ENCODE measurements around the gene PCDH10. TPM values are rescaled to one million over a fixed set of nuclear protein-coding genes. Genes with fewer than 3 reads are reported as not detected.

The PCDH10 gene
- total RNA-seq, 1 experiment from 2014 or later, result not detected

DNA sequence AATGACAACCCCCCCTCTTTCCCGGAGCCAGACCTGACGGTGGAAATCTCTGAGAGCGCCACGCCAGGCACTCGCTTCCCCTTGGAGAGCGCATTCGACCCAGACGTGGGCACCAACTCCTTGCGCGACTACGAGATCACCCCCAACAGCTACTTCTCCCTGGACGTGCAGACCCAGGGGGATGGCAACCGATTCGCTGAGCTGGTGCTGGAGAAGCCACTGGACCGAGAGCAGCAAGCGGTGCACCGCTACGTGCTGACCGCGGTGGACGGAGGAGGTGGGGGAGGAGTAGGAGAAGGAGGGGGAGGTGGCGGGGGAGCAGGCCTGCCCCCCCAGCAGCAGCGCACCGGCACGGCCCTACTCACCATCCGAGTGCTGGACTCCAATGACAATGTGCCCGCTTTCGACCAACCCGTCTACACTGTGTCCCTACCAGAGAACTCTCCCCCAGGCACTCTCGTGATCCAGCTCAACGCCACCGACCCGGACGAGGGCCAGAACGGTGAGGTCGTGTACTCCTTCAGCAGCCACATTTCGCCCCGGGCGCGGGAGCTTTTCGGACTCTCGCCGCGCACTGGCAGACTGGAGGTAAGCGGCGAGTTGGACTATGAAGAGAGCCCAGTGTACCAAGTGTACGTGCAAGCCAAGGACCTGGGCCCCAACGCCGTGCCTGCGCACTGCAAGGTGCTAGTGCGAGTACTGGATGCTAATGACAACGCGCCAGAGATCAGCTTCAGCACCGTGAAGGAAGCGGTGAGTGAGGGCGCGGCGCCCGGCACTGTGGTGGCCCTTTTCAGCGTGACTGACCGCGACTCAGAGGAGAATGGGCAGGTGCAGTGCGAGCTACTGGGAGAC lies 1.6 kb downstream of the PCDH10 start:
- peaks cover 5% of the 10 kb centered on the region for H3K9me3 Mint-ChIP-seq (ENCODE audit: unreplicated experiment)
- DNase-seq (ENCODE audit: unreplicated experiment), result no peak
- intact Hi-C loops (cut with micrococcal nuclease), result no loop called here
- H3K27me3 Mint-ChIP-seq (ENCODE audit: insufficient read depth, unreplicated experiment), result peaks cover 39% of the 10 kb centered on the region
- H3K4me3 Mint-ChIP-seq (ENCODE audit: unreplicated experiment), result no peak overlapping the region
- no peaks in the 10 kb centered on the region for H3K36me3 Mint-ChIP-seq (ENCODE audit: insufficient read depth, unreplicated experiment)
- H3K4me1 Mint-ChIP-seq (ENCODE audit: insufficient read depth, unreplicated experiment), result peaks cover 10% of the 10 kb centered on the region
- POLR2A ChIA-PET, result no interaction called here
- TF ChIP-seq, protein P1, sequence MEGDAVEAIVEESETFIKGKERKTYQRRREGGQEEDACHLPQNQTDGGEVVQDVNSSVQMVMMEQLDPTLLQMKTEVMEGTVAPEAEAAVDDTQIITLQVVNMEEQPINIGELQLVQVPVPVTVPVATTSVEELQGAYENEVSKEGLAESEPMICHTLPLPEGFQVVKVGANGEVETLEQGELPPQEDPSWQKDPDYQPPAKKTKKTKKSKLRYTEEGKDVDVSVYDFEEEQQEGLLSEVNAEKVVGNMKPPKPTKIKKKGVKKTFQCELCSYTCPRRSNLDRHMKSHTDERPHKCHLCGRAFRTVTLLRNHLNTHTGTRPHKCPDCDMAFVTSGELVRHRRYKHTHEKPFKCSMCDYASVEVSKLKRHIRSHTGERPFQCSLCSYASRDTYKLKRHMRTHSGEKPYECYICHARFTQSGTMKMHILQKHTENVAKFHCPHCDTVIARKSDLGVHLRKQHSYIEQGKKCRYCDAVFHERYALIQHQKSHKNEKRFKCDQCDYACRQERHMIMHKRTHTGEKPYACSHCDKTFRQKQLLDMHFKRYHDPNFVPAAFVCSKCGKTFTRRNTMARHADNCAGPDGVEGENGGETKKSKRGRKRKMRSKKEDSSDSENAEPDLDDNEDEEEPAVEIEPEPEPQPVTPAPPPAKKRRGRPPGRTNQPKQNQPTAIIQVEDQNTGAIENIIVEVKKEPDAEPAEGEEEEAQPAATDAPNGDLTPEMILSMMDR (IDR thresholded peaks at IDR 0.05; ENCODE audit: unreplicated experiment), result no peak
- H3K27ac Mint-ChIP-seq (ENCODE audit: low read depth, unreplicated experiment), result no peak overlapping the region
- no TSS peak for BruUV-seq (replicated peaks)
- CTCF ChIA-PET, result interaction anchor here (0.7 to 4.9 kb wide), 3 partner anchors 12 to 334 kb away, joined by 3 to 26 read pairs (median 3); no protein-coding TSS in a partner anchor

DNA sequence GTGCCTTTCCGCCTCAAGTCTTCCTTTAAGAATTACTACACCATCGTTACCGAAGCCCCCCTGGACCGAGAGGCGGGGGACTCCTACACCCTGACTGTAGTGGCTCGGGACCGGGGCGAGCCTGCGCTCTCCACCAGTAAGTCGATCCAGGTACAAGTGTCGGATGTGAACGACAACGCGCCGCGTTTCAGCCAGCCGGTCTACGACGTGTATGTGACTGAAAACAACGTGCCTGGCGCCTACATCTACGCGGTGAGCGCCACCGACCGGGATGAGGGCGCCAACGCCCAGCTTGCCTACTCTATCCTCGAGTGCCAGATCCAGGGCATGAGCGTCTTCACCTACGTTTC lies 2.2 kb downstream of the PCDH10 start:
- CTCF ChIA-PET, result interaction anchor here (0.7 to 4.9 kb wide), 2 partner anchors 328 to 333 kb away, joined by 3 to 26 read pairs; no protein-coding TSS in a partner anchor
- no TSS peak for BruUV-seq (replicated peaks)
- Mint-ChIP-seq H3K4me3 (ENCODE audit: unreplicated experiment) (no peak overlapping the region), H3K27ac (ENCODE audit: low read depth, unreplicated experiment) (no peak overlapping the region), H3K27me3 (ENCODE audit: insufficient read depth, unreplicated experiment) (peaks cover 39% of the 10 kb centered on the region), H3K9me3 (ENCODE audit: unreplicated experiment) (peaks cover 5% of the 10 kb centered on the region), H3K4me1 (ENCODE audit: insufficient read depth, unreplicated experiment) (peaks cover 7% of the 10 kb centered on the region), H3K36me3 (ENCODE audit: insufficient read depth, unreplicated experiment) (no peaks in the 10 kb centered on the region)
- intact Hi-C loops (cut with micrococcal nuclease), result no loop called here
- TF ChIP-seq, protein P1 (IDR thresholded peaks at IDR 0.05; ENCODE audit: unreplicated experiment), result no peak
- POLR2A ChIA-PET, result no interaction called here
- no peak for DNase-seq (ENCODE audit: unreplicated experiment)

DNA sequence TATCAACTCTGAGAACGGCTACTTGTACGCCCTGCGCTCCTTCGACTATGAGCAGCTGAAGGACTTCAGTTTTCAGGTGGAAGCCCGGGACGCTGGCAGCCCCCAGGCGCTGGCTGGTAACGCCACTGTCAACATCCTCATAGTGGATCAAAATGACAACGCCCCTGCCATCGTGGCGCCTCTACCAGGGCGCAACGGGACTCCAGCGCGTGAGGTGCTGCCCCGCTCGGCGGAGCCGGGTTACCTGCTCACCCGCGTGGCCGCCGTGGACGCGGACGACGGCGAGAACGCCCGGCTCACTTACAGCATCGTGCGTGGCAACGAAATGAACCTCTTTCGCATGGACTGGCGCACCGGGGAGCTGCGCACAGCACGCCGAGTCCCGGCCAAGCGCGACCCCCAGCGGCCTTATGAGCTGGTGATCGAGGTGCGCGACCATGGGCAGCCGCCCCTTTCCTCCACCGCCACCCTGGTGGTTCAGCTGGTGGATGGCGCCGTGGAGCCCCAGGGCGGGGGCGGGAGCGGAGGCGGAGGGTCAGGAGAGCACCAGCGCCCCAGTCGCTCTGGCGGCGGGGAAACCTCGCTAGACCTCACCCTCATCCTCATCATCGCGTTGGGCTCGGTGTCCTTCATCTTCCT lies 2.7 kb downstream of the PCDH10 start:
- TF ChIP-seq, protein P1 (IDR thresholded peaks at IDR 0.05; ENCODE audit: unreplicated experiment), result no peak
- no peaks in the 10 kb centered on the region for H3K36me3 Mint-ChIP-seq (ENCODE audit: insufficient read depth, unreplicated experiment)
- intact Hi-C loops (cut with micrococcal nuclease), result no loop called here
- BruUV-seq (replicated peaks), result no TSS peak
- H3K9me3 Mint-ChIP-seq (ENCODE audit: unreplicated experiment), result peaks cover 5% of the 10 kb centered on the region
- ChIA-PET CTCF (interaction anchor here (0.7 to 4.9 kb wide), 4 partner anchors 169 to 1626 kb away, joined by 3 to 26 read pairs (median 8); no protein-coding TSS in a partner anchor), POLR2A (no interaction called here)
- peaks cover 6% of the 10 kb centered on the region for H3K4me1 Mint-ChIP-seq (ENCODE audit: insufficient read depth, unreplicated experiment)
- no peak for DNase-seq (ENCODE audit: unreplicated experiment)
- no peak overlapping the region for H3K4me3 Mint-ChIP-seq (ENCODE audit: unreplicated experiment)
- peaks cover 39% of the 10 kb centered on the region for H3K27me3 Mint-ChIP-seq (ENCODE audit: insufficient read depth, unreplicated experiment)
- no peak overlapping the region for H3K27ac Mint-ChIP-seq (ENCODE audit: low read depth, unreplicated experiment)

DNA sequence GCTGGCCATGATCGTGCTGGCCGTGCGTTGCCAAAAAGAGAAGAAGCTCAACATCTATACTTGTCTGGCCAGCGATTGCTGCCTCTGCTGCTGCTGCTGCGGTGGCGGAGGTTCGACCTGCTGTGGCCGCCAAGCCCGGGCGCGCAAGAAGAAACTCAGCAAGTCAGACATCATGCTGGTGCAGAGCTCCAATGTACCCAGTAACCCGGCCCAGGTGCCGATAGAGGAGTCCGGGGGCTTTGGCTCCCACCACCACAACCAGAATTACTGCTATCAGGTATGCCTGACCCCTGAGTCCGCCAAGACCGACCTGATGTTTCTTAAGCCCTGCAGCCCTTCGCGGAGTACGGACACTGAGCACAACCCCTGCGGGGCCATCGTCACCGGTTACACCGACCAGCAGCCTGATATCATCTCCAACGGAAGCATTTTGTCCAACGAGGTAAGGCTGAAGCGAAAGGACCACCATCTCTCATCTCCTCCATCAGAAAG lies 3.3 kb downstream of the PCDH10 start:
- no peak for DNase-seq (ENCODE audit: unreplicated experiment)
- intact Hi-C loops (cut with micrococcal nuclease), result no loop called here
- Mint-ChIP-seq H3K9me3 (ENCODE audit: unreplicated experiment) (peaks cover 5% of the 10 kb centered on the region), H3K4me1 (ENCODE audit: insufficient read depth, unreplicated experiment) (peaks cover 2% of the 10 kb centered on the region), H3K36me3 (ENCODE audit: insufficient read depth, unreplicated experiment) (no peaks in the 10 kb centered on the region), H3K27me3 (ENCODE audit: insufficient read depth, unreplicated experiment) (peaks cover 39% of the 10 kb centered on the region), H3K27ac (ENCODE audit: low read depth, unreplicated experiment) (no peak overlapping the region), H3K4me3 (ENCODE audit: unreplicated experiment) (no peak overlapping the region)
- ChIA-PET CTCF (interaction anchor here (0.7 to 4.9 kb wide), 6 partner anchors 10 to 1625 kb away, joined by 3 to 26 read pairs (median 8); no protein-coding TSS in a partner anchor), POLR2A (no interaction called here)
- TF ChIP-seq, protein P1 (IDR thresholded peaks at IDR 0.05; ENCODE audit: unreplicated experiment), result no peak
- BruUV-seq (replicated peaks), result no TSS peak

Data from MCF 10A (cell line).